Spleen (tissue), 7 donors: ENCODE measurements around the gene INSYN1.

ENCODE experiments used
- POLR2A ChIP-seq, 3 donors: fragments of 450-650 bp; IDR thresholded peaks; one replicate each; pipeline ENCODE4 v1.5.1; 2017; ENCODE audit warnings: antibody characterized with exemption in 3 of 3, mild to moderate bottlenecking in 1 of 3
- POLR2AphosphoS5 ChIP-seq, 3 donors: sonication (generic); formaldehyde crosslinking; IDR thresholded peaks; one replicate each; pipeline ENCODE4 v1.5.1; 2017; ENCODE audit warnings: antibody characterized with exemption in 3 of 3
- TF ChIP-seq, protein P1 (sequence below), 11 experiments: fragments of 200-600 bp in 7 of 11; fragments of 450-650 bp in 4 of 11; sonication (generic) in 4 of 11; IDR thresholded peaks in 8 of 11; conservative IDR thresholded peaks in 3 of 11; 1 replicate in 7 of 11; 2 replicates in 4 of 11; pipeline versions ENCODE4 v1.4.0 to v1.8.0; 2016 to 2021; ENCODE audit warnings: antibody characterized with exemption in 11 of 11, inconsistent platforms in 4 of 11, mild to moderate bottlenecking in 1 of 11
- donor health status: DM: no; HTN: no; CAD: no; lungs with moderate emphysema.
- donor health status: DM: no; HTN: no; CAD: no.
- donor health status: DM: no; HTN: no; CAD: no.

DNA sequence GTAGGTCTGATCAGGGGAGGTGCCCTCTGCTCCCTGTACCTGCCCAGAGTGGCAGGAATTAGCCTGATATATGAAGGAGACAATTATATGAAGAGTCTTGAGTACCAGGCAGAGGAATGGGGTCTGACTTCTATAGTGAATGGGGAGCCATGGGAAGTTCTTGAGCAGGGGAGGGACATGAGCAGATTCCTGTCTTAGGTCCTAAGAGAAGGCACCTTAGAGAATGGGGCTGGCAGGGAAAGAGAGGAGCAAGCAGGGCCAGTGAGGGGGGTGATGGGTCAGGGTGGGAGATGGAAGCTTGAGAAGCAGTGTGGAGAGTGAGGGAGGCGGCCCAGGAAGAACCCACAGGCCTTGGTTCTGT is 56.5 kb downstream of the INSYN1 start:
- TF ChIP-seq POLR2AphosphoS5 (IDR thresholded peaks at IDR 0.05) (no peak), POLR2A (IDR thresholded peaks at IDR 0.05) (no peak)
- TF ChIP-seq, protein P1, sequence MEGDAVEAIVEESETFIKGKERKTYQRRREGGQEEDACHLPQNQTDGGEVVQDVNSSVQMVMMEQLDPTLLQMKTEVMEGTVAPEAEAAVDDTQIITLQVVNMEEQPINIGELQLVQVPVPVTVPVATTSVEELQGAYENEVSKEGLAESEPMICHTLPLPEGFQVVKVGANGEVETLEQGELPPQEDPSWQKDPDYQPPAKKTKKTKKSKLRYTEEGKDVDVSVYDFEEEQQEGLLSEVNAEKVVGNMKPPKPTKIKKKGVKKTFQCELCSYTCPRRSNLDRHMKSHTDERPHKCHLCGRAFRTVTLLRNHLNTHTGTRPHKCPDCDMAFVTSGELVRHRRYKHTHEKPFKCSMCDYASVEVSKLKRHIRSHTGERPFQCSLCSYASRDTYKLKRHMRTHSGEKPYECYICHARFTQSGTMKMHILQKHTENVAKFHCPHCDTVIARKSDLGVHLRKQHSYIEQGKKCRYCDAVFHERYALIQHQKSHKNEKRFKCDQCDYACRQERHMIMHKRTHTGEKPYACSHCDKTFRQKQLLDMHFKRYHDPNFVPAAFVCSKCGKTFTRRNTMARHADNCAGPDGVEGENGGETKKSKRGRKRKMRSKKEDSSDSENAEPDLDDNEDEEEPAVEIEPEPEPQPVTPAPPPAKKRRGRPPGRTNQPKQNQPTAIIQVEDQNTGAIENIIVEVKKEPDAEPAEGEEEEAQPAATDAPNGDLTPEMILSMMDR (IDR thresholded peaks at IDR 0.05 in 8 of 11, conservative IDR thresholded peaks at IDR 0.05 in 3 of 11), result no peak
